Heart left ventricle (tissue), 13 donors: ENCODE results near the gene PAFAH1B2.

Experiments
- POLR2A ChIP-seq, 2 donors: fragments of 450-650 bp; IDR thresholded peaks; one replicate each; pipeline ENCODE4 v1.6.1; 2017; ENCODE audit warnings: antibody characterized with exemption in 2 of 2, mild to moderate bottlenecking in 2 of 2, moderate library complexity in 2 of 2
- TF ChIP-seq, protein P1 (sequence below), 12 donors: fragments of 200-600 bp; sonication (generic) in 4 of 12; IDR thresholded peaks; one replicate each; pipeline versions ENCODE4 v1.5.0 to v1.8.0; 2018 to 2022; ENCODE audit warnings: antibody characterized with exemption in 12 of 12, mild to moderate bottlenecking in 5 of 12
- donor health status: ischemic (EF 13 %, LVEDD 7.1; RV severe dilation, severe dysfunction).
- donor health status: DM: no; HTN: yes; CAD: no.
- donor health status: DM: no; HTN: no; CAD: no.
- donor health status: ischemic (EF 25% LVEDD 6.9; RV normal size, moderate dysfunction).
- donor health status: ischemic (EF 25% LVEDD 5.7; RV mildly dilated, moderate dysfunction).
- donor health status: ischemic (EF 35%, LVEDD 5.7; RV mildly dilated, moderate dysfunction).
- donor health status: nonischemic (EF 11% LVEDD 7.7; RV severe dilation, severe dysfunction).
- donor health status: DM: yes; HTN: yes; CAD: no.
- donor health status: PGD.
- donor health status: ischemic (EF 29% LVEDD 5.4; RV normal size, mild dysfunction).
- donor health status: nonischemic (EF 23%, LVEDD 6.1; RV moderate dilation, normal function).

DNA sequence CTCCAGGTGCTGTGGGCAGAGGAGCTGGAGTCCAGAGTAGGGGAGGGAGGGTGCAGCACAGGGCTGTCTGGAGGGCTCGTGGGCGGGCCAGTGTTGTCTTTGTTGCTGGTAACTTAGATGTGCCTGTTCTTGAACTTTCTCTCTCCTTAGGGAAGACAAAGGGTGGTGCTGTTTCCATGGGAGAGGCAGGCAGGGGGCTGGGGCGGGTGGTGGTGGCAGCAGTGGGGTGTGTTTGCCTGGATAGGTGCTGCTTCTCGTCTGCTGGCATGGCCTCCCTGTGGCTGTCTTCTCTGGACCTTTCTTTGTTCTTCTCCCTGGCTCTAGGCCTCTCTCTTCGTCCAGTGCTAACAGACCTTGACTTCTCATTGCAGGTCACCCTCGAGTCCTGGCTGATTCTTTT lies 42.9 kb downstream of the PAFAH1B2 start:
- TF ChIP-seq, protein P1, sequence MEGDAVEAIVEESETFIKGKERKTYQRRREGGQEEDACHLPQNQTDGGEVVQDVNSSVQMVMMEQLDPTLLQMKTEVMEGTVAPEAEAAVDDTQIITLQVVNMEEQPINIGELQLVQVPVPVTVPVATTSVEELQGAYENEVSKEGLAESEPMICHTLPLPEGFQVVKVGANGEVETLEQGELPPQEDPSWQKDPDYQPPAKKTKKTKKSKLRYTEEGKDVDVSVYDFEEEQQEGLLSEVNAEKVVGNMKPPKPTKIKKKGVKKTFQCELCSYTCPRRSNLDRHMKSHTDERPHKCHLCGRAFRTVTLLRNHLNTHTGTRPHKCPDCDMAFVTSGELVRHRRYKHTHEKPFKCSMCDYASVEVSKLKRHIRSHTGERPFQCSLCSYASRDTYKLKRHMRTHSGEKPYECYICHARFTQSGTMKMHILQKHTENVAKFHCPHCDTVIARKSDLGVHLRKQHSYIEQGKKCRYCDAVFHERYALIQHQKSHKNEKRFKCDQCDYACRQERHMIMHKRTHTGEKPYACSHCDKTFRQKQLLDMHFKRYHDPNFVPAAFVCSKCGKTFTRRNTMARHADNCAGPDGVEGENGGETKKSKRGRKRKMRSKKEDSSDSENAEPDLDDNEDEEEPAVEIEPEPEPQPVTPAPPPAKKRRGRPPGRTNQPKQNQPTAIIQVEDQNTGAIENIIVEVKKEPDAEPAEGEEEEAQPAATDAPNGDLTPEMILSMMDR (IDR thresholded peaks at IDR 0.05), result no peak
- TF ChIP-seq POLR2A (IDR thresholded peaks at IDR 0.05), result no peak
